Caco-2 (cell line): ENCODE results near the gene PTGS1. TPM values are rescaled to one million over a fixed set of nuclear protein-coding genes. Genes with fewer than 3 reads are reported as not detected.

ENCODE experiments used
- BruUV-seq: library from RNA; stranded (reverse); fragments of 400-500 nt; replicated peaks from 2 replicates; lab custom pipeline; 2021; lab: Mats Ljungman, UMichigan
- CTCF ChIA-PET: fragments of 300-600 bp; sonication (Branson Sonifier 250); formaldehyde crosslinking; loops from one replicate; lab custom pipeline; 2022; ENCODE audit warnings: antibody characterized with exemption; lab: Charles Lee
- POLR2A ChIA-PET: fragments of 300-600 bp; sonication (Branson Sonifier 250); formaldehyde crosslinking; loops from one replicate; lab custom pipeline; 2022; ENCODE audit warnings: antibody characterized with exemption; lab: Charles Lee
- DNase-seq, 2 experiments: peaks; one replicate each; pipeline versions ENCODE4 v3.0.0 to v3.0.0-alpha.2; 2020 to 2022
- H3K27me3 ChIP-seq: replicated peaks from 2 replicates; pipeline ENCODE4 v1.6.0; 2011; ENCODE audit warnings: low read length; ENCODE audit not compliant: control insufficient read depth, insufficient read depth
- H3K36me3 ChIP-seq: 2 replicates; pipeline ENCODE4 v1.5.1; 2011; ENCODE audit warnings: low read length; ENCODE audit not compliant: control insufficient read depth, insufficient read depth
- H3K4me1 ChIP-seq: fragments of 250-450 bp; sonication (Bioruptor Pico); 2 replicates; pipeline ENCODE4 v1.5.1; 2020; ENCODE audit warnings: mild to moderate bottlenecking
- H3K4me3 ChIP-seq: 2 replicates; pipeline ENCODE4 v1.5.1; 2011; ENCODE audit warnings: low read depth, mild to moderate bottlenecking, control low read depth, low read length
- H3K9me3 ChIP-seq: fragments of 250-450 bp; sonication (Bioruptor Pico); 2 replicates; pipeline ENCODE4 v1.5.1; 2020; ENCODE audit warnings: mild to moderate bottlenecking, moderate library complexity
- H3K27ac Mint-ChIP-seq: one replicate; pipeline ENCODE4 v1.8.0; 2022; ENCODE audit warnings: mixed read lengths; ENCODE audit not compliant: unreplicated experiment
- H3K27me3 Mint-ChIP-seq: one replicate; pipeline ENCODE4 v1.8.0; 2022; ENCODE audit warnings: mixed read lengths; ENCODE audit not compliant: insufficient read depth, unreplicated experiment
- H3K36me3 Mint-ChIP-seq: one replicate; pipeline ENCODE4 v1.8.0; 2022; ENCODE audit warnings: mild to moderate bottlenecking, mixed read lengths; ENCODE audit not compliant: insufficient read depth, unreplicated experiment
- H3K4me1 Mint-ChIP-seq: one replicate; pipeline ENCODE4 v1.8.0; 2022; ENCODE audit warnings: low read depth, mixed read lengths; ENCODE audit not compliant: unreplicated experiment
- H3K4me3 Mint-ChIP-seq: one replicate; pipeline ENCODE4 v1.8.0; 2022; ENCODE audit warnings: mild to moderate bottlenecking, moderate library complexity, mixed read lengths; ENCODE audit not compliant: unreplicated experiment
- H3K9me3 Mint-ChIP-seq: one replicate; pipeline ENCODE4 v1.8.0; 2022; ENCODE audit warnings: mixed read lengths; ENCODE audit not compliant: unreplicated experiment
- intact Hi-C: fragments of 100-400 bp; cut with micrococcal nuclease; formaldehyde crosslinking; loops from one replicate; pipeline ENCODE4 v1.10.0; 2022; ENCODE audit not compliant: unreplicated experiment
- total RNA-seq: library from RNA; stranded (reverse); gene quantifications from 2 replicates; pipeline ENCODE4 v1.2.3, GENCODE V29; 2022
- TF ChIP-seq, protein P1 (sequence below), 2 experiments: fragments of 200-600 bp in 1 of 2; IDR thresholded peaks; 1 replicate in 1 of 2; 2 replicates in 1 of 2; pipeline versions ENCODE4 v1.5.1 to v1.8.0; 2011 to 2022; ENCODE audit warnings: antibody characterized with exemption in 1 of 2, control low read depth in 1 of 2, inconsistent platforms in 1 of 2, low read depth in 1 of 2, low read length in 1 of 2, mild to moderate bottlenecking in 1 of 2, moderate library complexity in 1 of 2; ENCODE audit not compliant: insufficient read depth in 1 of 2, severe bottlenecking in 1 of 2, unreplicated experiment in 1 of 2

Gene PTGS1
- total RNA-seq, 1 experiment from 2014 or later: 0.29 TPM

- H3K4me3 ChIP-seq: no peak overlapping the region
- no peak overlapping the region for H3K4me3 Mint-ChIP-seq
- ChIA-PET CTCF (no interaction called here), POLR2A (no interaction called here)
- H3K27me3 ChIP-seq: no peaks in the 10 kb centered on the region
- intact Hi-C loops: loop anchor here (5.0 kb wide), 2 partner anchors 77 to 437 kb away; no protein-coding TSS in a partner anchor
- no peaks in the 10 kb centered on the region for H3K9me3 Mint-ChIP-seq
- no peaks in the 10 kb centered on the region for H3K36me3 Mint-ChIP-seq
- H3K4me1 ChIP-seq: no peaks in the 10 kb centered on the region
- no peaks in the 10 kb centered on the region for H3K36me3 ChIP-seq
- 0 out of 2 replicates have a peak, but pooled peaks cover 5% of the 10 kb centered on the region for H3K9me3 ChIP-seq
- H3K27ac Mint-ChIP-seq: no peak overlapping the region
- H3K4me1 Mint-ChIP-seq: no peaks in the 10 kb centered on the region
- no peak for DNase-seq
- TF ChIP-seq, protein P1, sequence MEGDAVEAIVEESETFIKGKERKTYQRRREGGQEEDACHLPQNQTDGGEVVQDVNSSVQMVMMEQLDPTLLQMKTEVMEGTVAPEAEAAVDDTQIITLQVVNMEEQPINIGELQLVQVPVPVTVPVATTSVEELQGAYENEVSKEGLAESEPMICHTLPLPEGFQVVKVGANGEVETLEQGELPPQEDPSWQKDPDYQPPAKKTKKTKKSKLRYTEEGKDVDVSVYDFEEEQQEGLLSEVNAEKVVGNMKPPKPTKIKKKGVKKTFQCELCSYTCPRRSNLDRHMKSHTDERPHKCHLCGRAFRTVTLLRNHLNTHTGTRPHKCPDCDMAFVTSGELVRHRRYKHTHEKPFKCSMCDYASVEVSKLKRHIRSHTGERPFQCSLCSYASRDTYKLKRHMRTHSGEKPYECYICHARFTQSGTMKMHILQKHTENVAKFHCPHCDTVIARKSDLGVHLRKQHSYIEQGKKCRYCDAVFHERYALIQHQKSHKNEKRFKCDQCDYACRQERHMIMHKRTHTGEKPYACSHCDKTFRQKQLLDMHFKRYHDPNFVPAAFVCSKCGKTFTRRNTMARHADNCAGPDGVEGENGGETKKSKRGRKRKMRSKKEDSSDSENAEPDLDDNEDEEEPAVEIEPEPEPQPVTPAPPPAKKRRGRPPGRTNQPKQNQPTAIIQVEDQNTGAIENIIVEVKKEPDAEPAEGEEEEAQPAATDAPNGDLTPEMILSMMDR (IDR thresholded peaks at IDR 0.05; ENCODE audit: insufficient read depth in 1 of 2, low read depth in 1 of 2, low read length in 1 of 2, severe bottlenecking in 1 of 2, unreplicated experiment in 1 of 2): no peak
- H3K27me3 Mint-ChIP-seq: peaks cover 7% of the 10 kb centered on the region
- no TSS peak for BruUV-seq
These were observed 4.1 kb downstream of the PTGS1 start for GRCh38 chr9:122374885-122375420.

GRCh38 chr9:122376796-122377195 lies 6.0 kb downstream of the PTGS1 start:
- Histone ChIP-seq H3K27me3 (no peaks in the 10 kb centered on the region), H3K9me3 (0 out of 2 replicates have a peak, but pooled peaks cover 5% of the 10 kb centered on the region), H3K4me1 (no peaks in the 10 kb centered on the region), H3K4me3 (no peak overlapping the region), H3K36me3 (no peaks in the 10 kb centered on the region)
- intact Hi-C loops: loop anchor here (5.0 kb wide), 2 partner anchors 76 to 436 kb away; no protein-coding TSS in a partner anchor
- no peak for DNase-seq
- no peaks in the 10 kb centered on the region for H3K36me3 Mint-ChIP-seq
- H3K27ac Mint-ChIP-seq: no peak overlapping the region
- no peaks in the 10 kb centered on the region for H3K4me1 Mint-ChIP-seq
- peaks cover 6% of the 10 kb centered on the region for H3K27me3 Mint-ChIP-seq
- no peaks in the 10 kb centered on the region for H3K9me3 Mint-ChIP-seq
- H3K4me3 Mint-ChIP-seq: no peak overlapping the region
- CTCF ChIA-PET: no interaction called here
- POLR2A ChIA-PET: no interaction called here
- TF ChIP-seq, protein P1 (IDR thresholded peaks at IDR 0.05; ENCODE audit: insufficient read depth in 1 of 2, low read depth in 1 of 2, low read length in 1 of 2, severe bottlenecking in 1 of 2, unreplicated experiment in 1 of 2): no peak
- no TSS peak for BruUV-seq

DNA sequence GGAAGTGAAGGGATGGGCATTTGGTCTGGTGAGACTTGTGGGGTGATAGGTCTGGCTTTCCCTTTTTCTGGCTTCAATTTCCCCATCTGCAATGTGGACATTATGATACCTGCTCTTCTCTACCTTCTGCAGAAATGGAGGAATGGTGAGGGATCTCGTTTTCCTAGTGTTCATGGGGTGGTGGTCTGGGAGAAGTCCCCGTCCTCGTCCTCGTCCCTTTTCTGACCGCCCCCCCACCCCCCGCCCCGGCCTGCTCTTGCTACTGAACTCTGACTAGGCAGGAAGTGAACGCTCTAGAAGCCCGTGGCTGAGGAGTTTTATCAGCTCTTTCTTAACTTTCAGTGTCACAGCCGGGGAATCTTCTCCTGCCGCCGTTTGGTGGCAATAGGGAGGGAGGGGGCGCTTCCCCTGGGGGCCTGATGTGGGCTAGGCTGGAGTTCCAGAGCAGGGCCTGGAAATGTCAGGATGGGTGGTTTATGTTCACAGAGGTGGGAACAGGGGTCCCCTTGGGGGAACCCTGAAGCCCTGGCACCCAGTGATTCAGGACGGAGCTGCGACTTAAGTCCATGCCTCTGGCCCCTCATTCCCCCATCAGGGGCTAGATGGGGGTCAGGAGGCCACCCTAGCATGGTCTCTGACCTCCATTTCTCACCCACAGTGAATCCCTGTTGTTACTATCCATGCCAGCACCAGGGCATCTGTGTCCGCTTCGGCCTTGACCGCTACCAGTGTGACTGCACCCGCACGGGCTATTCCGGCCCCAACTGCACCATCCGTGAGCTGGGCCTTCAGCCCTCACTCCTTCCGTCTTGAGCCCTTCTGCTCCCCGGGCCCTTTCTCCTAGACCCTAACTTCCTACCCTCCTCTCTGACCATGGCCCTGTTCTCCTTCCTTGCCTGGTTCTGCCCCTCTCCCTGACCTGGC lies 6.7 kb downstream of the PTGS1 start:
- Histone ChIP-seq H3K4me1 (no peaks in the 10 kb centered on the region), H3K36me3 (no peaks in the 10 kb centered on the region), H3K4me3 (no peak overlapping the region), H3K27me3 (no peaks in the 10 kb centered on the region), H3K9me3 (0 out of 2 replicates have a peak, but pooled peaks cover 5% of the 10 kb centered on the region)
- intact Hi-C loops: loop anchor here (5.0 kb wide), 2 partner anchors 75 to 435 kb away; no protein-coding TSS in a partner anchor
- Mint-ChIP-seq H3K36me3 (no peaks in the 10 kb centered on the region), H3K4me1 (no peaks in the 10 kb centered on the region), H3K27ac (no peak overlapping the region), H3K9me3 (no peaks in the 10 kb centered on the region), H3K4me3 (no peak overlapping the region), H3K27me3 (peaks cover 3% of the 10 kb centered on the region)
- no TSS peak for BruUV-seq
- DNase-seq: no peak
- ChIA-PET CTCF (no interaction called here), POLR2A (no interaction called here)
- TF ChIP-seq, protein P1 (IDR thresholded peaks at IDR 0.05; ENCODE audit: insufficient read depth in 1 of 2, low read depth in 1 of 2, low read length in 1 of 2, severe bottlenecking in 1 of 2, unreplicated experiment in 1 of 2): no peak
